Hepatocyte (in vitro differentiated cells): ENCODE data around the gene ACSL3.

Source experiments
- EZH2phosphoT487 ChIP-seq: fragments of 200-600 bp; sonication (generic); IDR thresholded peaks from one replicate; pipeline ENCODE4 v1.6.1; 2018; ENCODE audit warnings: antibody characterized with exemption, mild to moderate bottlenecking, low read depth, moderate library complexity; ENCODE audit not compliant: unreplicated experiment, severe bottlenecking
- TF ChIP-seq, protein P1 (sequence below): fragments of 200-600 bp; sonication (generic); IDR thresholded peaks from 2 replicates; pipeline ENCODE4 v1.5.1; 2016; ENCODE audit warnings: antibody characterized with exemption, mild to moderate bottlenecking; ENCODE audit not compliant: poor library complexity

DNA sequence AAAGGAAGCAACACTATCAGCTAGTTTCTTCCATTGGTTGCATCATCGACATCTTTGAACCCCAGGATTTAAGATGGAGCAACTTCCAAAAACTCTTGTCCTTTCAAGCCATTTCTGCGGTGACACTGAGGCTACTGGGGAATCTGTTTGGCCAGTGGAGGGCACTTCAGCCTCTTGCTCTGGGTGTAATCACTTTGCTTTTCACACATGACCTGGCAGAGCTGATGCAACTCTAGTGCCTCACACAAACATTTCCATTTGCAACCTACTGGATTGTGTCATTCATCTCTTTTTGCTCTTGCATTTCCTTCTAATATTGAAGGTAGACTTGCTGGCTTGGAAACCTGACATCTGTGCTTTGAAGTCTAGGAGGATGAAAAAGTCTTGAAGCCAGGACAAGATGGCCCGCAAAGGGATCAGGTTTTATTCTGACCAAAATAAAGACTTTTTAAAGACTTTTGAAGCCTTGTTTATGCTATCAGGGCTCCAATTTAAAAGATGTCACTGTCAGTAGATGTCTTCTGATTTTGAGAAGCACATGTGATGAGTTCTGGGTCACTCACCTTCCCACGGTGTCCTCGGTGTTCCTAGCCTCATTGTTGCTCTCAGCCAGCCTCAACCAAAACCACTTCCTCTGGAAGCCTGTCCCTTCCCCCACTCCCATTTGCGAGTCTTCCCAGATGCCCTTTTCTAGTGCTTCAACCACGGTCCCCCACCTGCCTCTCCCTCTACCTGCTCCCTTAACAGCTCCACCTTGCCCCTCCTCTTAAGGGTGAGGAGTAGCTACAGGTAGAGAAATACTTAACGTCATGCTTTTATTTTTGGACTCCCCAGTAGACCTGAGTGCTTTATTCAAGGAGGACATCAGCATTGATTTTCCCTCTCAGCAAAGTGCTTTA lies 121.4 kb downstream of the ACSL3 start:
- TF ChIP-seq, protein P1, sequence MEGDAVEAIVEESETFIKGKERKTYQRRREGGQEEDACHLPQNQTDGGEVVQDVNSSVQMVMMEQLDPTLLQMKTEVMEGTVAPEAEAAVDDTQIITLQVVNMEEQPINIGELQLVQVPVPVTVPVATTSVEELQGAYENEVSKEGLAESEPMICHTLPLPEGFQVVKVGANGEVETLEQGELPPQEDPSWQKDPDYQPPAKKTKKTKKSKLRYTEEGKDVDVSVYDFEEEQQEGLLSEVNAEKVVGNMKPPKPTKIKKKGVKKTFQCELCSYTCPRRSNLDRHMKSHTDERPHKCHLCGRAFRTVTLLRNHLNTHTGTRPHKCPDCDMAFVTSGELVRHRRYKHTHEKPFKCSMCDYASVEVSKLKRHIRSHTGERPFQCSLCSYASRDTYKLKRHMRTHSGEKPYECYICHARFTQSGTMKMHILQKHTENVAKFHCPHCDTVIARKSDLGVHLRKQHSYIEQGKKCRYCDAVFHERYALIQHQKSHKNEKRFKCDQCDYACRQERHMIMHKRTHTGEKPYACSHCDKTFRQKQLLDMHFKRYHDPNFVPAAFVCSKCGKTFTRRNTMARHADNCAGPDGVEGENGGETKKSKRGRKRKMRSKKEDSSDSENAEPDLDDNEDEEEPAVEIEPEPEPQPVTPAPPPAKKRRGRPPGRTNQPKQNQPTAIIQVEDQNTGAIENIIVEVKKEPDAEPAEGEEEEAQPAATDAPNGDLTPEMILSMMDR = peak; percentile 63
- TF ChIP-seq EZH2phosphoT487 = no peak
